ENCODE data around the gene UQCC2. TPM values are rescaled to one million over a fixed set of nuclear protein-coding genes. Genes with fewer than 3 reads are reported as not detected.

The UQCC2 gene
- total and polyA plus RNA-seq, 2 of the 4 experiments (the other 2 are of a cell fraction), result 13.8 to 34.5 TPM

DNA sequence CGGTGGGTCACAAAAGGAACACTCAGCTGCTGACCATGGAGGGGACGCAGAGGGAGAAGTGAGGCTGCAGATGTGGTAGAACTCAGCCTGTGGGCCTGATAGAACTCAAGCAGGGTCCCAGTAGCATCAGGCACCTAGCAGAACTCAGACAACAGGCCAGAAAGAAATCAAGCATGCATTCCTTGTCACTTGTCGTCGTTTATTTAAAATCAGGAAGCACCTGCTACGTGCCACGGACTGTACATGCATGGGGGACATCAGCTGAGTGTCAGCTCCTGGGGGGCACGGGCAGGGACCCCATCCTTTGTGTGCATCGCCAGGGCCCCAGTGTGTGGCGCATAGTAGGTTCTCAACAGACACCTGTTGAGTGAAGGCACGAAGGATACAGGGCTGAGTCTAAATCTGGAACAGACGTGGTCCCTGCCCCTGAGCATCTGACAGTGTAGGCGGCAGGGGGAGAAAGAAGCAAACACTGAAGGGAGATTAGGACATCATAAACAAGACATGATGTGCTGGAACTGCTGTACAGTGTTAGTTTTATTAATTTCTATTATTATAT lies 32.5 kb downstream of the UQCC2 start:
- Histone ChIP-seq H3K4me3 (ENCODE audit: insufficient read depth, low read depth, low read length) (no peak overlapping the region), H4K5ac (ENCODE audit: low read depth, low read length) (no peak overlapping the region), H3K9ac (ENCODE audit: low read depth, low read length) (no peak overlapping the region), H2BK120ac (ENCODE audit: low read depth, low read length) (no peak overlapping the region), H2BK15ac (ENCODE audit: low read depth, low read length) (no peak overlapping the region), H2AK9ac (replicated peaks; ENCODE audit: low read depth, low read length, poor library complexity) (no peak overlapping the region), H4K8ac (ENCODE audit: low read depth in 2 of 2, low read length in 2 of 2) (no peak overlapping the region), H3K4ac (ENCODE audit: low read depth, low read length) (no peak overlapping the region), H4K91ac (ENCODE audit: insufficient read depth, low read depth, low read length) (no peak overlapping the region), H3K4me2 (ENCODE audit: low read depth, low read length) (no peak overlapping the region), H3K4me1 (ENCODE audit: control insufficient read depth, insufficient read depth, low read length) (peaks cover 12% of the 10 kb centered on the region), H4K20me1 (ENCODE audit: insufficient read depth, low read length) (no peaks in the 10 kb centered on the region), H2AFZ (replicated peaks; ENCODE audit: low read length, poor library complexity) (no peak overlapping the region), H3K36me3 (ENCODE audit: control insufficient read depth, insufficient read depth, low read length) (no peaks in the 10 kb centered on the region), H3K18ac (ENCODE audit: low read depth, low read length) (no peak overlapping the region), H2BK20ac (ENCODE audit: low read depth, low read length) (no peak overlapping the region), H3K27me3 (ENCODE audit: control insufficient read depth, insufficient read depth, low read length) (no peaks in the 10 kb centered on the region), H3K9me1 (ENCODE audit: insufficient read depth, low read length) (peaks cover 15% of the 10 kb centered on the region; the same call in 1 of the 2 replicates), H3K79me1 (ENCODE audit: low read depth in 1 of 2, low read length in 2 of 2) (no peaks in the 10 kb centered on the region), H3K27ac (ENCODE audit: insufficient read depth, low read length) (no peak overlapping the region), H2BK5ac (ENCODE audit: low read depth, low read length, poor library complexity, severe bottlenecking) (no peak overlapping the region), H3K14ac (replicated peaks; ENCODE audit: low read depth, low read length) (no peak overlapping the region), H2AK5ac (ENCODE audit: low read depth, low read length) (no peak overlapping the region), H3K9me3 (ENCODE audit: control insufficient read depth, insufficient read depth, low read length) (no peaks in the 10 kb centered on the region), H3K56ac (ENCODE audit: extremely low read depth, insufficient read depth, low read length) (no peak overlapping the region), H3K23ac (ENCODE audit: low read depth, low read length) (no peak overlapping the region)
- DNase-seq (no peak), ATAC-seq (ENCODE audit: low read depth) (no peak)
- TF ChIP-seq MAZ (IDR thresholded peaks at IDR 0.05; ENCODE audit: borderline replicate concordance, low read depth, low read length) (no peak), RCOR1 (IDR thresholded peaks at IDR 0.05; ENCODE audit: insufficient replicate concordance, low read length) (no peak), SMC3 (IDR thresholded peaks at IDR 0.05; ENCODE audit: low read depth, low read length) (no peak), RFX5 (IDR thresholded peaks at IDR 0.05; ENCODE audit: low read depth, low read length) (no peak), FOS (IDR thresholded peaks at IDR 0.05; ENCODE audit: low read depth, low read length) (no peak), NFE2L2 (IDR thresholded peaks at IDR 0.05; ENCODE audit: low read depth, low read length) (no peak), MAFK (IDR thresholded peaks at IDR 0.05; ENCODE audit: low read depth, low read length) (no peak), CHD1 (IDR thresholded peaks at IDR 0.05; ENCODE audit: low read depth, low read length) (no peak), POLR2A (IDR thresholded peaks at IDR 0.05; ENCODE audit: low read depth, low read length) (no peak), BHLHE40 (IDR thresholded peaks at IDR 0.05; ENCODE audit: low read depth, low read length) (no peak), MXI1 (IDR thresholded peaks at IDR 0.05; ENCODE audit: borderline replicate concordance, low read depth, low read length) (no peak), RAD21 (IDR thresholded peaks at IDR 0.05; ENCODE audit: low read length) (no peak), CEBPB (IDR thresholded peaks at IDR 0.05; ENCODE audit: low read depth, low read length) (no peak)
- TF ChIP-seq, protein P1, sequence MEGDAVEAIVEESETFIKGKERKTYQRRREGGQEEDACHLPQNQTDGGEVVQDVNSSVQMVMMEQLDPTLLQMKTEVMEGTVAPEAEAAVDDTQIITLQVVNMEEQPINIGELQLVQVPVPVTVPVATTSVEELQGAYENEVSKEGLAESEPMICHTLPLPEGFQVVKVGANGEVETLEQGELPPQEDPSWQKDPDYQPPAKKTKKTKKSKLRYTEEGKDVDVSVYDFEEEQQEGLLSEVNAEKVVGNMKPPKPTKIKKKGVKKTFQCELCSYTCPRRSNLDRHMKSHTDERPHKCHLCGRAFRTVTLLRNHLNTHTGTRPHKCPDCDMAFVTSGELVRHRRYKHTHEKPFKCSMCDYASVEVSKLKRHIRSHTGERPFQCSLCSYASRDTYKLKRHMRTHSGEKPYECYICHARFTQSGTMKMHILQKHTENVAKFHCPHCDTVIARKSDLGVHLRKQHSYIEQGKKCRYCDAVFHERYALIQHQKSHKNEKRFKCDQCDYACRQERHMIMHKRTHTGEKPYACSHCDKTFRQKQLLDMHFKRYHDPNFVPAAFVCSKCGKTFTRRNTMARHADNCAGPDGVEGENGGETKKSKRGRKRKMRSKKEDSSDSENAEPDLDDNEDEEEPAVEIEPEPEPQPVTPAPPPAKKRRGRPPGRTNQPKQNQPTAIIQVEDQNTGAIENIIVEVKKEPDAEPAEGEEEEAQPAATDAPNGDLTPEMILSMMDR (conservative IDR thresholded peaks at IDR 0.05; ENCODE audit: low read depth, low read length), result no peak
- TF ChIP-seq, protein P2, sequence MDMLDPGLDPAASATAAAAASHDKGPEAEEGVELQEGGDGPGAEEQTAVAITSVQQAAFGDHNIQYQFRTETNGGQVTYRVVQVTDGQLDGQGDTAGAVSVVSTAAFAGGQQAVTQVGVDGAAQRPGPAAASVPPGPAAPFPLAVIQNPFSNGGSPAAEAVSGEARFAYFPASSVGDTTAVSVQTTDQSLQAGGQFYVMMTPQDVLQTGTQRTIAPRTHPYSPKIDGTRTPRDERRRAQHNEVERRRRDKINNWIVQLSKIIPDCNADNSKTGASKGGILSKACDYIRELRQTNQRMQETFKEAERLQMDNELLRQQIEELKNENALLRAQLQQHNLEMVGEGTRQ (IDR thresholded peaks at IDR 0.05; ENCODE audit: low read depth, low read length), result no peak
- TF ChIP-seq, protein P3, sequence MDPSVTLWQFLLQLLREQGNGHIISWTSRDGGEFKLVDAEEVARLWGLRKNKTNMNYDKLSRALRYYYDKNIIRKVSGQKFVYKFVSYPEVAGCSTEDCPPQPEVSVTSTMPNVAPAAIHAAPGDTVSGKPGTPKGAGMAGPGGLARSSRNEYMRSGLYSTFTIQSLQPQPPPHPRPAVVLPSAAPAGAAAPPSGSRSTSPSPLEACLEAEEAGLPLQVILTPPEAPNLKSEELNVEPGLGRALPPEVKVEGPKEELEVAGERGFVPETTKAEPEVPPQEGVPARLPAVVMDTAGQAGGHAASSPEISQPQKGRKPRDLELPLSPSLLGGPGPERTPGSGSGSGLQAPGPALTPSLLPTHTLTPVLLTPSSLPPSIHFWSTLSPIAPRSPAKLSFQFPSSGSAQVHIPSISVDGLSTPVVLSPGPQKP (IDR thresholded peaks at IDR 0.05; ENCODE audit: borderline replicate concordance, low read depth, low read length), result no peak
- intact Hi-C loops (cut with micrococcal nuclease) (loop anchor here (10.0 kb wide), 1 partner anchor 224 kb away; the partner anchor contains the start of gene ZBTB9), dilution Hi-C loops (cut with HindIII; ENCODE audit: low sequenced_read_pairs, unreplicated experiment) (no loop called here), in situ Hi-C loops (cut with MboI; ENCODE audit: low sequenced_read_pairs) (no loop called here)
- CTCF ChIA-PET, result no interaction called here
- WGBS, 2 experiments (ENCODE audit: extremely low coverage in 2 of 2, insufficient read length in 1 of 2), result 84% methylated on average over 10 of the region's 12 CpGs; no CpG with 5 or more reads in 1 of the 2 experiments
- POLR2A ChIA-PET (ENCODE audit: unreplicated experiment), result no interaction called here
- BruUV-seq (replicated peaks), result no TSS peak

All from IMR-90 (cell line).